KOPT-K1 (cell line): Measurements from ENCODE around the gene RAX2.

Experiments
- H3K27ac ChIP-seq: fragments of 200-600 bp; sonication (generic); 2 replicates; pipeline ENCODE4 v1.5.1; 2016; ENCODE audit warnings: antibody characterized with exemption, mild to moderate bottlenecking, low read depth, low read length; ENCODE audit not compliant: poor library complexity, severe bottlenecking
- H3K36me3 ChIP-seq: fragments of 200-600 bp; sonication (generic); 2 replicates; pipeline ENCODE4 v1.5.1; 2017; ENCODE audit warnings: antibody characterized with exemption, mild to moderate bottlenecking, low read length, moderate library complexity; ENCODE audit not compliant: insufficient read depth
- H3K9me3 ChIP-seq: fragments of 200-600 bp; sonication (generic); 2 replicates; pipeline ENCODE4 v1.5.1; 2017; ENCODE audit warnings: antibody characterized with exemption, low read length, mild to moderate bottlenecking; ENCODE audit not compliant: insufficient read depth, poor library complexity, severe bottlenecking

The RAX2 gene

DNA sequence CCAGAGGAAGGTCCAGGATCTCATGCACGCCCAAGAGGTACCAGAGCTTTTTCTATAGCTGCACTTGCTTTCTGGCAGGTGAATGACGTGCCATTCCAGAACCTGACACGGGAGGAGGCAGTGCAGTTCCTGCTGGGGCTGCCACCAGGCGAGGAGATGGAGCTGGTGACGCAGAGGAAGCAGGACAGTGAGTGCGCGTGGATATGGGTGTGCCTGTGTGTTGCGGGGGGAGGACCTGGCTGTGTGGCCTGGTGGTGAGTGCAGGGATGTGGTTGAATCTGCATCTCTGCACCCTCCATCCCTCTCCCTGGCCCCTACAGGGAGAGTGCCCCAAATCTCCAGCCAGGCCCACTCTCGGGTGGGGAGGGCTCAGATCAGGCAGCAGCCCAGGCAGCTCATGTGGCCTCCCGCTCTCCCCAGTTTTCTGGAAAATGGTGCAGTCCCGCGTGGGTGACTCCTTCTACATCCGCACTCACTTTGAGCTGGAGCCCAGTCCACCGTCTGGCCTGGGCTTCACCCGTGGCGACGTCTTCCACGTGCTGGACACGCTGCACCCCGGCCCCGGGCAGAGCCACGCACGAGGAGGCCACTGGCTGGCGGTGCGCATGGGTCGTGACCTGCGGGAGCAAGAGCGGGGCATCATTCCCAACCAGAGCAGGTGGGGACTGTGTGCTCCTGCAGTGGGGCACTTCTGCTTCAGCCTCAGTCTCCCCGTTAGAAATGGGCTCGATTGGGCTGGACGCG, 33.4 kb downstream of the RAX2 start:
- H3K36me3 ChIP-seq, result no peaks in the 10 kb centered on the region
- H3K27ac ChIP-seq, result no peak overlapping the region
- H3K9me3 ChIP-seq, result no peaks in the 10 kb centered on the region

DNA sequence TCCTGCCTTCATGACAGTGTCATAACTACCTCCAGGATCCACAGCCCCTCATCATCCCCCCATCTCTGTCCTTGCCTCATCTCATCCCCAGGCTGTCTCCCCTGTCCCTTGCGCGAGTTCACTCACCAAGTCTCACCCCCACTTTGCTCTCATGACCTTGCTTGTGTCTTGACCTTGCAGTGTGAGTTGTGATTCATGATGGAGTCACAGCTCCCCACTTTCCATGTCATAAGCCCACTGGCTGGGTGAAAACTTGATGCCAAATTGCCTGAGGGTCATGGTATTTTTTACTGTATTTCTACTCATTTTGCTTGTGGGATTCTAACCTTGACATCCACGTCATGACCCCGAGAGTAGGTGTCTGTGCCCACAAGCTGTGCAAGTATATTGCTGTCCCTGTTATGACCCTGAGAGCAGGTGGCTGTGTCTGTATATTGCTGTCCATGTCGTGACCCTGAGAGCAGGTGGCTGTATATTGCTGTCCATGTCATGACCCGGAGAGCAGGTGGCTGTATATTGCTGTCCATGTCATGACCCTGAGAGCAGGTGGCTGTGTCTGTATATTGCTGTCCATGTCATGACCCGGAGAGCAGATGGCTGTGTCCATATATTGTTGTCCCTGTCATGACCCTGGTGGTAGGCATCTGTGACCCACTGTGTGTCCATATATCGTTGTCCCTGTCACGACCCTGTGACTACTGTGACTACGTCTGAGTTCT, 34.4 kb downstream of the RAX2 start:
- Histone ChIP-seq H3K9me3 (no peaks in the 10 kb centered on the region), H3K27ac (no peak overlapping the region), H3K36me3 (no peaks in the 10 kb centered on the region)

DNA sequence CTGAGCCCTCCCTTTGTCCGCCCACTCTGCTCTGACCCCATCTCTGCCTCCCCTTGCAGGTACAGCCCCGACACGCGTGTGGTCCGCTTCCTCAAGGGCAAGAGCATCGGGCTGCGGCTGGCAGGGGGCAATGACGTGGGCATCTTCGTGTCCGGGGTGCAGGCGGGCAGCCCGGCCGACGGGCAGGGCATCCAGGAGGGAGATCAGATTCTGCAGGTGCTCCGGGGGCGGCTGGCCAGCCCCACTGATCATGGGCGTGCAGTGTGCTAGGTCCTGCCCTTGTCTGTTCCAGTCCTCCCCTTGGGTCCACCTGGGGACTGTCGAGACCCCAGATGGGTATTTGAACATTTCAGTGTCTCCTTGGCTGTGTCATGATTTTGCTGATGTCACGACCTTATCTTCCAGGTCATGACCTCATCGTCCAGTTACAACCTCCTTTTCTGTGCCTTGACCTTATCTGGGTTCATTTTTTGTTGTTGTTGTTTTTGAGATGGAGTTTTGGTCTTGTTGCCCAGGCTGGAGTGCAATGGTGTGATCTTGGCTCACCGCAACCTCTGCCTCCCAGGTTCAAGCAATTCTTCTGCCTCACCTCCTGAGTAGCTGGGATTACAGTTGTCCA, 35.8 kb downstream of the RAX2 start:
- no peaks in the 10 kb centered on the region for H3K9me3 ChIP-seq
- H3K36me3 ChIP-seq, result no peaks in the 10 kb centered on the region
- no peak overlapping the region for H3K27ac ChIP-seq

DNA sequence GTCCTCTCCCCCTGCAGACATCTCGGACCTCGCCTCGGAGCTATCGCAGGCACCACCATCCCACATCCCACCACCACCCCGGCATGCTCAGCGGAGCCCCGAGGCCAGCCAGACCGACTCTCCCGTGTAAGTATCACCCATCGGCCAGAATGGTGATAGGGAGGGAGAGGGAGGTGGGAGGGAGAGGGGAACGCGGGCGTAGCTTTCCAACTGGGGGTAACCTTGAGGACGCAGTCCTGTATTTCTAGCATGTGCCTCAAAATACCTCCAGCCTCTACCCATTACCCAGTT, 37.8 kb downstream of the RAX2 start:
- Histone ChIP-seq H3K9me3 (no peaks in the 10 kb centered on the region), H3K27ac (no peak overlapping the region), H3K36me3 (no peaks in the 10 kb centered on the region)

DNA sequence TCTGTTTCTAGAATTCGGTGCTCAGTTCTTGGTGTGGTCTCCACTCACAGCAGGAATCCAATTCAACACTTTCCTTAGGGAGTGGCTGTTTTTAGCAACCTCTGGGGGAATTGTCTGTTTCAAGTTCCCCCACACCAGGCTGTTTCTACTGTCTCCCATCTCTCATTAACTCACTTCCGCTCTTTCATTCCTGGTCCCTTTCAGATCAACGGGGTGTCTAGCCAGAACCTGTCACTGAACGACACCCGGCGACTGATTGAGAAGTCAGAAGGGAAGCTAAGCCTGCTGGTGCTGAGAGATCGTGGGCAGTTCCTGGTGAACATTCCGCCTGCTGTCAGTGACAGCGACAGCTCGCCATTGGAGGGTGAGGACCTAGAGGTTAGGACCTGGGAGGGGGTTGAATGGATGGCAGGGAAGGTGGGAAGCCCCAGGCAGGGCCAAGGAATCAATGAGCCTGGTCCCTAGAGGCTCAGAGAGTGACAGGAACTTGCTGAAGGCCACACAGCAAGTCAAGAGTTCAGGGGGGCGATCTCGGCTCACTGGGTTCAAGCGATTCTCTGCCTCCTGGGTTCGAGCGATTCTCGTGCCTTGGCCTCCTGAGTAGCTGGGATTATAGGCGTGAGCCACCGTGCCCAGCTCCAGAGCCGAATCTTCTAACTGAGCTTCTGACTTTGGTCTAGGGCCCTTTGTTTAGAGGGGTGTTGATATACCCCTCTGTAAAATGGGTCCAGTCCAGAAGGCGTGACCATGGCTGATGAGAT, 38.3 kb downstream of the RAX2 start:
- no peaks in the 10 kb centered on the region for H3K9me3 ChIP-seq
- no peaks in the 10 kb centered on the region for H3K36me3 ChIP-seq
- H3K27ac ChIP-seq, result no peak overlapping the region

DNA sequence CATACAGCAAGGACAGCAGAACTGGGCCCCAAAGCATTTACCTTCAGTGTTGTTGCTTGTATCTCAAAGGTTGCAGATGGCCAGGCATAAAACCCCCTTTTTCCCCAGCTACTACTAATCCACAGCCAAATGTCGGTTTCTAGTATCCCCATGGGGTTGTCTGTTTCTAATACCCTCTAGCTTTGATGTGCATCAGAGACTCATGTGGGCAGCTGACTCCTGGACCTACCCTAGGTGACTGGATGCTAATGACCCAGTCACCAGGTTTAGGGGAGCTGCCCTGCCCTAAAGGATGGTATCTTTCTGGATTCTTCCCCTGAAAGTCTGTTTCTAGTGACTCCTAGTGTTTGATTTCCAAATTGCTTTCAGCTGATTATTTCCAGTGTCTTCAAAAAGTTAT, 39.9 kb downstream of the RAX2 start:
- Histone ChIP-seq H3K36me3 (no peaks in the 10 kb centered on the region), H3K27ac (no peak overlapping the region), H3K9me3 (no peaks in the 10 kb centered on the region)

DNA sequence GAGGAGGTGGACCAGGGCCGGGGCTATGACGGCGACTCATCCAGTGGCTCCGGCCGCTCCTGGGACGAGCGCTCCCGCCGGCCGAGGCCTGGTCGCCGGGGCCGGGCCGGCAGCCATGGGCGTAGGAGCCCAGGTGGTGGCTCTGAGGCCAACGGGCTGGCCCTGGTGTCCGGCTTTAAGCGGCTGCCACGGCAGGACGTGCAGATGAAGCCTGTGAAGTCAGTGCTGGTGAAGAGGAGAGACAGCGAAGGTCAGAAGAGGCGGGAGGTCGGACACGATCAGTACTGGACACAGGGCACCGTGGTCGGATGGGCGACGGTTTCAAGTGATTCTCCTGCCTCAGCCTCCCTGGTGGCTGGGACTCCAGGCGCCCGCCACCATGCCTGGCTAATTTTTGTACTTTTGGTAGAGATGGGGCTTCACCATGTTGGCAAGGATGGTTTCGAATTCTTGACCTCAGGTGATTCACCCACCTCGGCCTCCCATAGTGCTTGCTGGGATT, 41.5 kb downstream of the RAX2 start:
- H3K9me3 ChIP-seq, result no peaks in the 10 kb centered on the region
- H3K36me3 ChIP-seq, result no peaks in the 10 kb centered on the region

DNA sequence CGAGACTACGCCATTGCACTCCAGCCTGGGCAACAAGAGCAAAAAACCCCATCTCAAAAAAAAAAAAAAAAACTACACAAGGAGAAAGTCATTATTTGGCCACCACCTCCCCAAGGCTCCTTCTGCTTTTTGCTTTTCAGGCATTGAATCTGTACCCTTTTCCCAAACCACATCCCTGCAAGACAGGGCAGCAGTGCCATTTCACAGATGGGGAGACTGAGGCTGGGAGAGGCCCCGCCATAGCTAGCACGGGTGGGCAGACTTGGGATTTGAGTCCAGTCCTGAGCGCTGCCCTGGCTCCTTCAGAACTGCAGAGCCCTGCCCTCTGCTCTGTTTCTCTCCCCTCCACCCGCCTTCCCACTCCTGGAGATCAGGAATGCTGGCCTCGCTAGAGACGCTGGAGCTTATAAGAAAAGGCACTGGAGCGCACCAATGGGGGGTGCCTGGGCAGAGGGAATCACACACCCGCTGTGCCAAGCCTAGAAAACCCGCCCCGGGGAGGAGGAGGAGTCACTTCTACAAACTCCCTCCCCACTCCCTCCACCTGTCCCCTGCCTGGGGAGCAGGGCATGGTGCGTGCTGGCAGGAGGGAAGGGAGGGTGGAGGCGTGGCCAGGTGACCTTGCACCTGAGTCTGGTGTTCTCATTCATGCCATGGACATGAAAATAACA, 46.3 kb downstream of the RAX2 start:
- no peaks in the 10 kb centered on the region for H3K36me3 ChIP-seq
- H3K9me3 ChIP-seq, result no peaks in the 10 kb centered on the region
- no peak overlapping the region for H3K27ac ChIP-seq

More for the DNA sequence above, 41.5 kb downstream of the RAX2 start:
- H3K27ac ChIP-seq, result no peak overlapping the region

DNA sequence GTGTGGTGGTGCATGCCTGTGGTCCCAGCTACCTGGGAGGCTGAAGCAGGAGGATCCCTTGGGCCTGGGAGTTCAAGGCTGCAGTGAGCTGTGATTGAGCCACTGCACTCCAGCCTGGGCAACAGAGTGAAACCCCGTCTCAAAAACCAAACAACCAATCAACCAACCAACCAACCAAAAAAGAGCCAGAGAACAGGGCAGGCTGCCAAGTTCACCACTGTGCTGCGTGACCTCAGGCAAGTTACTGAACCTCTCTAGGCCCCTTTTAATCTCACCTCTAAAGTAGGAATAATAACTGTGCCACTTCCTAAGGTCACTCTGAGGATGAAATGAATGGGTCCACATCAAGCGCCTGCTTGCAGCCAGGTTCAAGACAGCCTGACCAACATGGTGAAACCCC, 46.9 kb downstream of the RAX2 start:
- Histone ChIP-seq H3K27ac (no peak overlapping the region), H3K36me3 (no peaks in the 10 kb centered on the region), H3K9me3 (no peaks in the 10 kb centered on the region)

DNA sequence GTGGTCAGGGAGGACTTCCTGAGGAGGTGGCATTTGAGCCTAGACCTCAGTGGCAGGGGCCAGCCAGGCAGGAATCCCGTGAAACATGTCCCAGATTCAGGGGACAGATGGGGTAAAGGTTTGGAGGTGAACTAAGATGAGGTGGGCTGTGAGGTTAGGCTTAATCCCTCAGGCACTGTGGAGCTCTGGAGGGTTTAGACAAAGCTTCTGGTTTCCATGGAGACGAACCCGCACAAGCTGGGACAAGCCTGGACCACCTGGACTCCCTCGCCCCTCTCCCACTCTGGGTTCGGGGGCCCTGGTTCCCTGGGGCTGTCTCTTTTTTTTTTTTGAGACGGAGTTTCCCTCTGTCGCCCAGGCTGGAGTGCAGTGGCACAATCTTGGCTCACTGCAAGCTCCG, 48.1 kb downstream of the RAX2 start:
- Histone ChIP-seq H3K9me3 (no peaks in the 10 kb centered on the region), H3K27ac (no peak overlapping the region), H3K36me3 (no peaks in the 10 kb centered on the region)

DNA sequence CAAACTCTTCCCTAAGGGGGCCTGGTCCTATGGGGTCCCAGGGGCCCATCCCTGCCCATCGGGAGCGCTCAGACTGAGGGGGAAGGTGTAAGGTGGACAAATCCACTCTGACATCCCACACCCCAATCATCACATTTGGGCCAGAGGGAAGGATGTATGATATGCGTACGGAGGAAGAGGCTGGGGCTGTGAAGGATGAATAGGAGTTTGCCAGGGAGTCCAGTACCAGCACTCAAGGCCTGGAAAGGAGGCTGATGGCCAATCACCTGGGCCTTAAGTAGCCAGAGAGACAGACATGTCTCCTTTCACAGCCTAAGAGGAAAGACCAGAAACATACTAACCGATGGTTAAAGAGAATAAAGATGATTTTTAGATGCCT, 48.9 kb downstream of the RAX2 start:
- no peaks in the 10 kb centered on the region for H3K36me3 ChIP-seq
- H3K9me3 ChIP-seq, result no peaks in the 10 kb centered on the region
- no peak overlapping the region for H3K27ac ChIP-seq

DNA sequence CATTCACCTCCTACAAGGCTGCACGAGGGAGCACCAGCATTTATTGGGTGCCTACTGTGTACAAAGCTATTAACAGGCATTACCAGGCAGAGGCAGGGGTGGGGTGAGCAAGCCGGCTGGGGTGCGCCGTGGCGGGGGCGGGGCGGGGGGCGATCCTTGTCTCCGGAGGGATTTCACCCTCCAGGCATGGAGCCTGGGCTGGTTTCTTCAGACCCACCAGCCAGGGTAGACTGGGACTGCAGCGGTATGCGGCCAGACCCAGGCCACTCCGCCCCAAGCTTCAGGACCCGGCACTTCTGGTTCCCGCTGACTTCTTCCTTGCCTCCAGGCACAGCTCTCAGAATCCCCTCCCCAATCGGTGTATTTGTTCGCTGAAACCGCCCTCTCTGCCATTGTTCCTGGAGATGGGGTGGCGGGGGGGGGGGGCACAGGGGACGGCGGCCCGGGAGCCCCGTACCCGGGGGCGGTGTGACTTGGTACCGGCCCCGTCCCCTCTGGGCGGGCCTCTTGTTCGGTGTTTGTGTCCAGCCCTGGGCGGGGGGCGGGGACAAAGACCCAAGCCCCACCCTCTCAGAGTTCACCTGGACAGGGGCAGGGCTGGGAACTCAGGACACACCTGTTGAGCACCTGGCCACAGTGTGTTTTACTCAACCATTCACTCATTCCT, 49.5 kb downstream of the RAX2 start:
- Histone ChIP-seq H3K9me3 (no peaks in the 10 kb centered on the region), H3K36me3 (no peaks in the 10 kb centered on the region), H3K27ac (no peak overlapping the region)

DNA sequence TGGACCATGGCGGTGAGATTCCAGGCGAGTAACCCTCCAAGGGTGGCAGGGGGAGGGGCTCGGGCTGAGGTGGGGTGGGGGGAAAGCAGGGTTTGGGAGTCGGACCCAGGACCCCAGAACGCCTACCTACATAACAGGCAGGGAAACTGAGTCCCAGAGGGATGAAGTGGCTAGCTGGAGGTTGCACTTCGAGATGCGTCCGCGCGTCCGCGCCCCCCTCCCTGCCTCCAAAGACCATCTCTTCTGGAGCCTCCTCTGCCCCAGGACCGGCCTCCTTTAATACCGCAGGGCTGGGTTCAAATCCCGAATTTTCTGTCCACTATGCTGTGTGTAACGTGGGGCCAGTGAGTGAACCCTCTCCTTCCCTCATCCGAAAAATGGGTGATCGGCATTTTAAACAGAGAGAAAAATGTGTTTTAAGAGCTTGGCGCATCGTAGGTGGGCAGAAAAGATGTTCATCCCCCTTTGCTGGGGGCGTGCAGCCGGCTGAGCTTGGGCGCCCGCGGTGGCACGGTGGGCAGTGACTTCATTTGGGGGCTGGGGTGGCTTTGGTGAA, 50.1 kb downstream of the RAX2 start:
- Histone ChIP-seq H3K9me3 (no peaks in the 10 kb centered on the region), H3K36me3 (no peaks in the 10 kb centered on the region), H3K27ac (no peak overlapping the region)
